Activated CD4-positive, alpha-beta T cell treated with anti-CD3 and anti-CD28 coated beads, Interleukin-2, amount 50 U/mL, for 48 hours (primary cell): ENCODE data around the gene CNOT6L.
A peak's percentile ranks its signal among the peaks of the same experiment; 100 is the strongest.
"Not testable (repeated sequence)": the region's sequence is repeated elsewhere in the genome, so short reads cannot be mapped to it uniquely, and the experiment has no call there.

Experiments
- DNase-seq, 2 experiments: peaks; one replicate each; pipeline ENCODE4 v3.0.0-alpha.2; 2020

Gene CNOT6L

GRCh38 chr4:77819843-77820648, 878 bp upstream of the CNOT6L start:
- peak; percentile 94 to 95 for DNase-seq

- peak; percentile 25 to 31 for DNase-seq
These were observed 255 bp upstream of the CNOT6L start for GRCh38 chr4:77819404-77819842.

- DNase-seq: peak; percentile 51 to 59
These were observed 1.0 kb downstream of the CNOT6L start for GRCh38 chr4:77818073-77818601.

- DNase-seq: no peak
These were observed 1.7 kb downstream of the CNOT6L start for GRCh38 chr4:77817304-77818072.

GRCh38 chr4:77816546-77816945, 2.6 kb downstream of the CNOT6L start:
- DNase-seq: no peak

GRCh38 chr4:77815636-77816035, 3.5 kb downstream of the CNOT6L start:
- DNase-seq: no peak

- DNase-seq: no peak
These were observed 13.3 kb downstream of the CNOT6L start for GRCh38 chr4:77805840-77806239.

- DNase-seq: no peak
These were observed 14.7 kb downstream of the CNOT6L start for GRCh38 chr4:77804471-77804870.

- no peak for DNase-seq
These were observed 16.8 kb downstream of the CNOT6L start for GRCh38 chr4:77802402-77802801.

- no peak for DNase-seq
These were observed 17.9 kb downstream of the CNOT6L start for GRCh38 chr4:77801260-77801608.

- no peak for DNase-seq
These were observed 18.5 kb downstream of the CNOT6L start for GRCh38 chr4:77800483-77801259.

GRCh38 chr4:77800077-77800476, 19.1 kb downstream of the CNOT6L start:
- DNase-seq: no peak

- no peak for DNase-seq
These were observed 20.8 kb downstream of the CNOT6L start for GRCh38 chr4:77798385-77798784.

- DNase-seq: no peak
These were observed 21.9 kb downstream of the CNOT6L start for GRCh38 chr4:77797239-77797638.

GRCh38 chr4:77795326-77795725, 23.8 kb downstream of the CNOT6L start:
- DNase-seq: no peak

GRCh38 chr4:77790146-77790545, 29.0 kb downstream of the CNOT6L start:
- DNase-seq: no peak

GRCh38 chr4:77788990-77789389, 30.2 kb downstream of the CNOT6L start:
- DNase-seq: no peak

- no peak for DNase-seq
These were observed 31.2 kb downstream of the CNOT6L start for GRCh38 chr4:77787969-77788368.

GRCh38 chr4:77785669-77786068, 33.5 kb downstream of the CNOT6L start:
- DNase-seq: no peak

GRCh38 chr4:77783895-77784294, 35.3 kb downstream of the CNOT6L start:
- no peak for DNase-seq

- no peak for DNase-seq
These were observed 36.9 kb downstream of the CNOT6L start for GRCh38 chr4:77782102-77782835.

GRCh38 chr4:77780762-77781161, 38.4 kb downstream of the CNOT6L start:
- DNase-seq: not testable (repeated sequence)
